H9 (cell line): ENCODE results near the gene DOCK9. TPM values are rescaled to one million over a fixed set of nuclear protein-coding genes. Genes with fewer than 3 reads are reported as not detected.

Experiments
- DNase-seq: peaks from one replicate; pipeline ENCODE4 v3.0.0-alpha.2; 2017
- H2AFZ ChIP-seq: one replicate; pipeline ENCODE4 v1.6.1; 2013; ENCODE audit warnings: mild to moderate bottlenecking, low read length, control low read depth, moderate library complexity
- H2AK5ac ChIP-seq: 2 replicates; pipeline ENCODE4 v1.6.1; 2013; ENCODE audit warnings: low read length, control low read depth, mixed read lengths; ENCODE audit not compliant: insufficient read length
- H2BK120ac ChIP-seq: one replicate; pipeline ENCODE4 v1.6.1; 2013; ENCODE audit warnings: low read depth, mild to moderate bottlenecking, low read length, control low read depth, inconsistent platforms; ENCODE audit not compliant: poor library complexity, severe bottlenecking
- H2BK12ac ChIP-seq: 2 replicates; pipeline ENCODE4 v1.6.1; 2013; ENCODE audit warnings: low read length, control low read depth, mixed read lengths, low read depth; ENCODE audit not compliant: insufficient read length
- H2BK15ac ChIP-seq: 2 replicates; pipeline ENCODE4 v1.6.1; 2013; ENCODE audit warnings: low read depth, low read length, control low read depth
- H2BK20ac ChIP-seq: one replicate; pipeline ENCODE4 v1.6.1; 2013; ENCODE audit warnings: low read depth, mild to moderate bottlenecking, low read length, control low read depth, inconsistent platforms; ENCODE audit not compliant: poor library complexity, severe bottlenecking
- H2BK5ac ChIP-seq: 2 replicates; pipeline ENCODE4 v1.6.1; 2013; ENCODE audit warnings: low read length, control low read depth, mixed read lengths; ENCODE audit not compliant: insufficient read length
- H3K14ac ChIP-seq: 2 replicates; pipeline ENCODE4 v1.6.1; 2013; ENCODE audit warnings: low read length, control low read depth; ENCODE audit not compliant: insufficient read depth
- H3K18ac ChIP-seq: 2 replicates; pipeline ENCODE4 v1.6.1; 2013; ENCODE audit warnings: low read depth, mild to moderate bottlenecking, mixed read lengths, low read length, control low read depth; ENCODE audit not compliant: insufficient read length
- H3K23ac ChIP-seq: 2 replicates; pipeline ENCODE4 v1.6.1; 2013; ENCODE audit warnings: low read length, control low read depth, mixed read lengths, low read depth; ENCODE audit not compliant: insufficient read length
- H3K23me2 ChIP-seq: 2 replicates; pipeline ENCODE4 v1.6.1; 2013; ENCODE audit warnings: low read depth, mild to moderate bottlenecking, mixed read lengths, low read length, control low read depth; ENCODE audit not compliant: insufficient read length, poor library complexity, severe bottlenecking
- H3K27ac ChIP-seq: 2 replicates; pipeline ENCODE4 v1.5.1; 2013; ENCODE audit warnings: low read length, control low read depth, mixed read lengths, low read depth; ENCODE audit not compliant: insufficient read length
- H3K27me3 ChIP-seq: 2 replicates; pipeline ENCODE4 v1.6.1; 2013; ENCODE audit warnings: low read length, control low read depth, inconsistent platforms; ENCODE audit not compliant: insufficient read depth
- H3K4ac ChIP-seq: 2 replicates; pipeline ENCODE4 v1.6.1; 2013; ENCODE audit warnings: low read depth, mild to moderate bottlenecking, control low read depth, inconsistent platforms, low read length, moderate library complexity
- H3K4me1 ChIP-seq: 2 replicates; pipeline ENCODE4 v1.6.1; 2013; ENCODE audit warnings: low read length, control low read depth, inconsistent platforms; ENCODE audit not compliant: insufficient read depth
- H3K4me2 ChIP-seq: 2 replicates; pipeline ENCODE4 v1.6.1; 2013; ENCODE audit warnings: low read length, control low read depth, mixed read lengths; ENCODE audit not compliant: insufficient read length, insufficient read depth
- H3K56ac ChIP-seq: 2 replicates; pipeline ENCODE4 v1.6.1; 2013; ENCODE audit warnings: low read depth, mild to moderate bottlenecking, mixed read lengths, low read length, control low read depth; ENCODE audit not compliant: insufficient read length
- H3K79me1 ChIP-seq: 2 replicates; pipeline ENCODE4 v1.6.1; 2013; ENCODE audit warnings: low read depth, mild to moderate bottlenecking, moderate library complexity, low read length, control low read depth, inconsistent platforms; ENCODE audit not compliant: insufficient read depth, poor library complexity, severe bottlenecking
- H3K79me2 ChIP-seq: 2 replicates; pipeline ENCODE4 v1.6.1; 2013; ENCODE audit warnings: low read length, control low read depth, inconsistent platforms; ENCODE audit not compliant: insufficient read depth
- H3K9ac ChIP-seq: 2 replicates; pipeline ENCODE4 v1.6.1; 2013; ENCODE audit warnings: low read length, control low read depth, mixed read lengths; ENCODE audit not compliant: insufficient read length; ENCODE audit errors: extremely low read depth
- H3K9me3 ChIP-seq: one replicate; pipeline ENCODE4 v1.6.1; 2013; ENCODE audit warnings: low read depth, low read length, inconsistent platforms; ENCODE audit not compliant: control insufficient read depth
- H3T11ph ChIP-seq: one replicate; pipeline ENCODE4 v1.6.1; 2013; ENCODE audit warnings: mild to moderate bottlenecking, low read length, control low read depth, inconsistent platforms
- H4K20me1 ChIP-seq: one replicate; pipeline ENCODE4 v1.6.1; 2013; ENCODE audit not compliant: control insufficient read depth, insufficient read length, insufficient read depth
- H4K5ac ChIP-seq: 2 replicates; pipeline ENCODE4 v1.6.1; 2013; ENCODE audit warnings: low read depth, mild to moderate bottlenecking, mixed read lengths, low read length, control low read depth; ENCODE audit not compliant: insufficient read length
- H4K8ac ChIP-seq: replicated peaks from 2 replicates; pipeline ENCODE4 v1.6.1; 2013; ENCODE audit warnings: low read length, control low read depth, mixed read lengths, low read depth; ENCODE audit not compliant: insufficient read length
- H4K91ac ChIP-seq: 2 replicates; pipeline ENCODE4 v1.6.1; 2013; ENCODE audit warnings: low read depth, mild to moderate bottlenecking, moderate library complexity, mixed read lengths, low read length, control low read depth; ENCODE audit not compliant: insufficient read length
- H3K27ac Mint-ChIP-seq, 3 experiments: 2 replicates in 2 of 3; 3 replicates in 1 of 3; pipeline ENCODE4 v1.8.0; 2020 to 2021; ENCODE audit warnings: mixed read lengths in 3 of 3, mild to moderate bottlenecking in 1 of 3, moderate library complexity in 1 of 3
- H3K27me3 Mint-ChIP-seq: 2 replicates; pipeline ENCODE4 v1.8.0; 2021; ENCODE audit warnings: low read depth, mild to moderate bottlenecking, moderate library complexity, mixed read lengths
- H3K36me3 Mint-ChIP-seq, 3 experiments: 2 replicates in 2 of 3; 3 replicates in 1 of 3; pipeline ENCODE4 v1.8.0; 2020 to 2021; ENCODE audit warnings: low read depth in 3 of 3, mixed read lengths in 3 of 3; ENCODE audit not compliant: insufficient read depth in 1 of 3
- H3K4me1 Mint-ChIP-seq, 2 experiments: 2 replicates each; pipeline ENCODE4 v1.8.0; 2020; ENCODE audit warnings: mixed read lengths in 2 of 2
- H3K4me3 Mint-ChIP-seq, 2 experiments: 2 replicates in 1 of 2; 3 replicates in 1 of 2; pipeline ENCODE4 v1.8.0; 2020 to 2021; ENCODE audit warnings: mild to moderate bottlenecking in 2 of 2, mixed read lengths in 2 of 2, moderate library complexity in 1 of 2
- H3K9me3 Mint-ChIP-seq, 2 experiments: 2 replicates in 1 of 2; 3 replicates in 1 of 2; pipeline ENCODE4 v1.8.0; 2020; ENCODE audit warnings: mild to moderate bottlenecking in 2 of 2, mixed read lengths in 2 of 2, moderate library complexity in 1 of 2
- WGBS: extraction: QIAGEN DNeasy Blood & Tissue Kit; methylation state at CpG from one replicate; pipeline ENCODE4 v1.1.7; 2013; ENCODE audit warnings: missing lambda C conversion rate, low lambda C conversion rate, mixed read lengths; ENCODE audit not compliant: insufficient read length; ENCODE audit errors: extremely low coverage; 5-methylcytosine and 5-hydroxymethylcytosine counted together
- total RNA-seq: library from RNA; stranded (reverse); gene quantifications from 2 replicates; pipeline ENCODE4 v1.2.1, GENCODE V29; 2021
- TF ChIP-seq, protein P1 (sequence below): fragments of 200-600 bp; sonication (generic); conservative IDR thresholded peaks from 3 replicates; pipeline ENCODE4 v1.8.0; 2021; ENCODE audit warnings: antibody characterized with exemption, mild to moderate bottlenecking

Gene DOCK9
- total RNA-seq, 1 experiment from 2014 or later: 23.0 TPM

DNA sequence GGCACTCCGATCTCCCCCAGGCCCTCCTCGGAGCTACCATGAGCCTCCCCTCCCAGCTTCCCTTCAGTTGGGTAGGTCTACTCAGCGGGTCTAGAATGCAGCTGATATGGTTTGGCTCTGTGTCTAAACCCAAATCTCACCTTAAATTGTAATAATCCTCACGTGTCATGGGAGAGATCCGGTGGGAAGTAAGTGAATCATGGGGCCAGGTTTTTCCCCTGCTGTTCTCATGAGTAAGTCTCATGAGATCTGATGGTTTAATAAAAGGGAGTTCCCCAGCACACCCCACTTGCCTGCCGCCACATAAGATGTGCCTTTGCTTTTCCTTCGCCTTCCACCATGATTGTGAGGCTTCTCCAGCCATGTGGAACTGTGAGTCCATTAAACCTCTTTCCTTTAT lies 14.5 kb upstream of the DOCK9 start:
- H4K91ac ChIP-seq: no peak overlapping the region
- Mint-ChIP-seq H3K27me3 (no peaks in the 10 kb centered on the region), H3K27ac (no peak overlapping the region; a peak in 1 of 7 replicates), H3K9me3 (no peaks in the 10 kb centered on the region), H3K4me1 (peaks cover 20 to 23% of the 10 kb centered on the region in 2 experiments), H3K36me3 (no peaks in the 10 kb centered on the region), H3K4me3 (no peak overlapping the region)
- H4K8ac ChIP-seq: no peak overlapping the region
- H3K23me2 ChIP-seq: no peaks in the 10 kb centered on the region
- TF ChIP-seq, protein P1, sequence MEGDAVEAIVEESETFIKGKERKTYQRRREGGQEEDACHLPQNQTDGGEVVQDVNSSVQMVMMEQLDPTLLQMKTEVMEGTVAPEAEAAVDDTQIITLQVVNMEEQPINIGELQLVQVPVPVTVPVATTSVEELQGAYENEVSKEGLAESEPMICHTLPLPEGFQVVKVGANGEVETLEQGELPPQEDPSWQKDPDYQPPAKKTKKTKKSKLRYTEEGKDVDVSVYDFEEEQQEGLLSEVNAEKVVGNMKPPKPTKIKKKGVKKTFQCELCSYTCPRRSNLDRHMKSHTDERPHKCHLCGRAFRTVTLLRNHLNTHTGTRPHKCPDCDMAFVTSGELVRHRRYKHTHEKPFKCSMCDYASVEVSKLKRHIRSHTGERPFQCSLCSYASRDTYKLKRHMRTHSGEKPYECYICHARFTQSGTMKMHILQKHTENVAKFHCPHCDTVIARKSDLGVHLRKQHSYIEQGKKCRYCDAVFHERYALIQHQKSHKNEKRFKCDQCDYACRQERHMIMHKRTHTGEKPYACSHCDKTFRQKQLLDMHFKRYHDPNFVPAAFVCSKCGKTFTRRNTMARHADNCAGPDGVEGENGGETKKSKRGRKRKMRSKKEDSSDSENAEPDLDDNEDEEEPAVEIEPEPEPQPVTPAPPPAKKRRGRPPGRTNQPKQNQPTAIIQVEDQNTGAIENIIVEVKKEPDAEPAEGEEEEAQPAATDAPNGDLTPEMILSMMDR: no peak
- H2BK12ac ChIP-seq: no peak overlapping the region
- no peaks in the 10 kb centered on the region for H3K9me3 ChIP-seq
- no peaks in the 10 kb centered on the region for H3K27me3 ChIP-seq
- H3K56ac ChIP-seq: no peak overlapping the region
- no peak overlapping the region for H3K14ac ChIP-seq
- no peak for DNase-seq
- H3K4ac ChIP-seq: no peak overlapping the region
- WGBS: no CpG with 5 or more reads among the region's 7 CpGs
- no peaks in the 10 kb centered on the region for H3K79me2 ChIP-seq
- no peak overlapping the region for H3K23ac ChIP-seq
- no peaks in the 10 kb centered on the region for H3K79me1 ChIP-seq
- H3T11ph ChIP-seq: no peak overlapping the region
- H3K4me2 ChIP-seq: no peak overlapping the region
- H2BK15ac ChIP-seq: no peak overlapping the region
- H2AFZ ChIP-seq: no peak overlapping the region
- no peak overlapping the region for H3K18ac ChIP-seq
- no peak overlapping the region for H2BK5ac ChIP-seq
- no peak overlapping the region for H3K9ac ChIP-seq
- no peak overlapping the region for H2BK120ac ChIP-seq
- no peak overlapping the region for H4K5ac ChIP-seq
- H3K27ac ChIP-seq: no peak overlapping the region
- no peak overlapping the region for H2BK20ac ChIP-seq
- H2AK5ac ChIP-seq: no peak overlapping the region
- H3K4me1 ChIP-seq: peaks cover 2% of the 10 kb centered on the region; the same call in 1 of the 2 replicates
- H4K20me1 ChIP-seq: no peaks in the 10 kb centered on the region
